Astrocyte (in vitro differentiated cells and primary cell): ENCODE measurements around the gene RABEP1. TPM values are rescaled to one million over a fixed set of nuclear protein-coding genes. Genes with fewer than 3 reads are reported as not detected.

Source experiments
- DNase-seq: peaks from one replicate; pipeline ENCODE4 v3.0.0-alpha.2; 2010; ENCODE audit warnings: low read depth
- FAIRE-seq: peaks from 2 replicates; lab custom pipeline; 2011; peaks lifted over from hg19 to GRCh38; lab: Jason Lieb, UNC
- H2AFZ ChIP-seq: 2 replicates; pipeline ENCODE4 v1.6.0; 2012; ENCODE audit warnings: low read depth, low read length, inconsistent platforms
- H3K27ac ChIP-seq: 2 replicates; pipeline ENCODE4 v1.5.1; 2011; ENCODE audit warnings: low read depth, low read length, inconsistent platforms
- H3K27me3 ChIP-seq: 2 replicates; pipeline ENCODE4 v1.6.0; 2011; ENCODE audit warnings: low read length, inconsistent platforms; ENCODE audit not compliant: insufficient read depth
- H3K36me3 ChIP-seq: 2 replicates; pipeline ENCODE4 v1.5.1; 2011; ENCODE audit warnings: low read length, inconsistent platforms; ENCODE audit not compliant: insufficient read depth
- H3K4me1 ChIP-seq: 2 replicates; pipeline ENCODE4 v1.5.1; 2011; ENCODE audit warnings: low read length, inconsistent platforms; ENCODE audit not compliant: insufficient read depth
- H3K4me2 ChIP-seq: 2 replicates; pipeline ENCODE4 v1.6.0; 2012; ENCODE audit warnings: low read length, inconsistent platforms
- H3K4me3 ChIP-seq: 2 replicates; pipeline ENCODE4 v1.5.1; 2011; ENCODE audit warnings: low read depth, mild to moderate bottlenecking, low read length, inconsistent platforms; ENCODE audit not compliant: insufficient read depth
- H3K79me2 ChIP-seq: 2 replicates; pipeline ENCODE4 v1.6.0; 2012; ENCODE audit warnings: mild to moderate bottlenecking, low read length, inconsistent platforms; ENCODE audit not compliant: insufficient read depth
- H3K9ac ChIP-seq: 2 replicates; pipeline ENCODE4 v1.6.0; 2012; ENCODE audit warnings: mild to moderate bottlenecking, low read length, inconsistent platforms
- H3K9me3 ChIP-seq: 2 replicates; pipeline ENCODE4 v1.5.1; 2012; ENCODE audit warnings: low read depth, mild to moderate bottlenecking, low read length, inconsistent platforms; ENCODE audit not compliant: insufficient read depth
- H4K20me1 ChIP-seq: 2 replicates; pipeline ENCODE4 v1.6.0; 2012; ENCODE audit warnings: low read length, inconsistent platforms; ENCODE audit not compliant: insufficient read depth
- H3K27ac Mint-ChIP-seq: one replicate; pipeline ENCODE4 v1.8.0; 2021; ENCODE audit warnings: mild to moderate bottlenecking, mixed read lengths; ENCODE audit not compliant: unreplicated experiment
- H3K27me3 Mint-ChIP-seq: one replicate; pipeline ENCODE4 v1.8.0; 2021; ENCODE audit warnings: low read depth, mixed read lengths; ENCODE audit not compliant: unreplicated experiment
- H3K36me3 Mint-ChIP-seq: one replicate; pipeline ENCODE4 v1.8.0; 2021; ENCODE audit warnings: low read depth, mixed read lengths; ENCODE audit not compliant: unreplicated experiment
- H3K4me1 Mint-ChIP-seq: one replicate; pipeline ENCODE4 v1.8.0; 2021; ENCODE audit warnings: low read depth, mixed read lengths; ENCODE audit not compliant: unreplicated experiment
- H3K4me3 Mint-ChIP-seq: one replicate; pipeline ENCODE4 v1.8.0; 2021; ENCODE audit warnings: mild to moderate bottlenecking, moderate library complexity, mixed read lengths; ENCODE audit not compliant: unreplicated experiment
- H3K9me3 Mint-ChIP-seq: one replicate; pipeline ENCODE4 v1.8.0; 2021; ENCODE audit warnings: mild to moderate bottlenecking, mixed read lengths; ENCODE audit not compliant: unreplicated experiment
- CTCF ChIP-seq: IDR thresholded peaks from 2 replicates; pipeline ENCODE4 v1.5.1; 2011; ENCODE audit warnings: low read depth, mild to moderate bottlenecking, inconsistent platforms, low read length, moderate library complexity; ENCODE audit not compliant: insufficient read depth
- EZH2 ChIP-seq: IDR thresholded peaks from 2 replicates; pipeline ENCODE4 v1.6.1; 2012; ENCODE audit warnings: mild to moderate bottlenecking, low read length, inconsistent platforms; ENCODE audit not compliant: insufficient read depth
- total RNA-seq: library from RNA; stranded (reverse); gene quantifications from 2 replicates; pipeline ENCODE4 v1.2.1, GENCODE V29; 2021

RABEP1 gene
- total RNA-seq, 1 donor from 2014 or later, result 49.0 TPM

GRCh38 chr17:5362162-5362811 lies 80.2 kb downstream of the RABEP1 start:
- Mint-ChIP-seq H3K4me1 (no peaks in the 10 kb centered on the region), H3K36me3 (peaks cover 9% of the 10 kb centered on the region), H3K9me3 (no peaks in the 10 kb centered on the region), H3K27ac (no peak overlapping the region), H3K4me3 (no peak overlapping the region), H3K27me3 (no peaks in the 10 kb centered on the region)
- no peak overlapping the region for H3K9ac ChIP-seq
- H2AFZ ChIP-seq, result no peak overlapping the region
- H4K20me1 ChIP-seq, result no peaks in the 10 kb centered on the region
- no peaks in the 10 kb centered on the region for H3K27me3 ChIP-seq
- H3K79me2 ChIP-seq, result no peaks in the 10 kb centered on the region
- no peak for FAIRE-seq
- TF ChIP-seq EZH2 (no peak), CTCF (no peak)
- no peaks in the 10 kb centered on the region for H3K9me3 ChIP-seq
- H3K36me3 ChIP-seq, result peaks cover 33% of the 10 kb centered on the region
- no peaks in the 10 kb centered on the region for H3K4me1 ChIP-seq
- H3K4me3 ChIP-seq, result no peak overlapping the region
- H3K4me2 ChIP-seq, result no peak overlapping the region
- H3K27ac ChIP-seq, result no peak overlapping the region
- no peak for DNase-seq

GRCh38 chr17:5364156-5364555 lies 82.1 kb downstream of the RABEP1 start:
- no peaks in the 10 kb centered on the region for H3K27me3 Mint-ChIP-seq
- no peak overlapping the region for H3K27ac ChIP-seq
- H3K36me3 Mint-ChIP-seq, result peaks cover 10% of the 10 kb centered on the region
- no peaks in the 10 kb centered on the region for H3K9me3 ChIP-seq
- H3K4me1 ChIP-seq, result no peaks in the 10 kb centered on the region
- DNase-seq (peak; percentile 48), FAIRE-seq (no peak)
- H3K4me3 Mint-ChIP-seq, result no peak overlapping the region
- no peak overlapping the region for H2AFZ ChIP-seq
- H3K27me3 ChIP-seq, result no peaks in the 10 kb centered on the region
- H3K79me2 ChIP-seq, result no peaks in the 10 kb centered on the region
- no peaks in the 10 kb centered on the region for H3K9me3 Mint-ChIP-seq
- no peaks in the 10 kb centered on the region for H3K4me1 Mint-ChIP-seq
- H3K4me3 ChIP-seq, result no peak overlapping the region
- no peak overlapping the region for H3K4me2 ChIP-seq
- peaks cover 29% of the 10 kb centered on the region for H3K36me3 ChIP-seq
- TF ChIP-seq CTCF (no peak), EZH2 (no peak)
- no peak overlapping the region for H3K27ac Mint-ChIP-seq
- no peak overlapping the region for H3K9ac ChIP-seq
- H4K20me1 ChIP-seq, result no peaks in the 10 kb centered on the region

GRCh38 chr17:5364696-5365095 lies 82.6 kb downstream of the RABEP1 start:
- H3K4me2 ChIP-seq, result no peak overlapping the region
- Mint-ChIP-seq H3K4me3 (no peak overlapping the region), H3K27me3 (no peaks in the 10 kb centered on the region), H3K27ac (no peak overlapping the region), H3K9me3 (no peaks in the 10 kb centered on the region), H3K36me3 (peaks cover 13% of the 10 kb centered on the region), H3K4me1 (no peaks in the 10 kb centered on the region)
- peaks cover 29% of the 10 kb centered on the region for H3K36me3 ChIP-seq
- TF ChIP-seq CTCF (no peak), EZH2 (no peak)
- DNase-seq (no peak), FAIRE-seq (no peak)
- H3K9ac ChIP-seq, result no peak overlapping the region
- H2AFZ ChIP-seq, result no peak overlapping the region
- H3K4me1 ChIP-seq, result no peaks in the 10 kb centered on the region
- H4K20me1 ChIP-seq, result no peaks in the 10 kb centered on the region
- no peak overlapping the region for H3K27ac ChIP-seq
- no peaks in the 10 kb centered on the region for H3K27me3 ChIP-seq
- no peak overlapping the region for H3K4me3 ChIP-seq
- no peaks in the 10 kb centered on the region for H3K79me2 ChIP-seq
- no peaks in the 10 kb centered on the region for H3K9me3 ChIP-seq
